Measurements from ENCODE around the gene ECE1. TPM values are rescaled to one million over a fixed set of nuclear protein-coding genes. Genes with fewer than 3 reads are reported as not detected.
"Not testable (repeated sequence)": the region's sequence is repeated elsewhere in the genome, so short reads cannot be mapped to it uniquely, and the experiment has no call there.

Gene ECE1
- total RNA-seq, 2 donors from 2014 or later: 79.1 to 83.3 TPM

DNA sequence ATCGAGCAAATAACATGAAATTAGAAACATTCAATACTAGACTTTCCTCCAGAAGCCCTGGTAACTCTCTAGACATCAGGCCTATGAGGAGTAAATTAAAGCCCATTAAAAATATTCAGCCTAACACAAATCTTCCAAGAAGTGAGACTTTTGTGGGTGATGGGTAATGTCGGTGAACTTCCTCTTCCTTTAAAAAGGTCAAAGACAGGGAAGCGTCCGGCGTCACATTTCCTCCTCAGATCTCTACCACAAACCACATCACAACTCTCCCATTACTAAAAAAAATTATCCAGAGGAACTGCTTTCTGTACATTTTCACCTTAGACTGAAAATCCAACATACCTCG, 115.0 kb downstream of the ECE1 start:
- peak overlapping the region; percentile 22 to 91 (median 72) for H3K27ac ChIP-seq
- no peaks in the 10 kb centered on the region for H3K27me3 ChIP-seq
- no peaks in the 10 kb centered on the region for H3K9me3 ChIP-seq
- TF ChIP-seq, protein P1, sequence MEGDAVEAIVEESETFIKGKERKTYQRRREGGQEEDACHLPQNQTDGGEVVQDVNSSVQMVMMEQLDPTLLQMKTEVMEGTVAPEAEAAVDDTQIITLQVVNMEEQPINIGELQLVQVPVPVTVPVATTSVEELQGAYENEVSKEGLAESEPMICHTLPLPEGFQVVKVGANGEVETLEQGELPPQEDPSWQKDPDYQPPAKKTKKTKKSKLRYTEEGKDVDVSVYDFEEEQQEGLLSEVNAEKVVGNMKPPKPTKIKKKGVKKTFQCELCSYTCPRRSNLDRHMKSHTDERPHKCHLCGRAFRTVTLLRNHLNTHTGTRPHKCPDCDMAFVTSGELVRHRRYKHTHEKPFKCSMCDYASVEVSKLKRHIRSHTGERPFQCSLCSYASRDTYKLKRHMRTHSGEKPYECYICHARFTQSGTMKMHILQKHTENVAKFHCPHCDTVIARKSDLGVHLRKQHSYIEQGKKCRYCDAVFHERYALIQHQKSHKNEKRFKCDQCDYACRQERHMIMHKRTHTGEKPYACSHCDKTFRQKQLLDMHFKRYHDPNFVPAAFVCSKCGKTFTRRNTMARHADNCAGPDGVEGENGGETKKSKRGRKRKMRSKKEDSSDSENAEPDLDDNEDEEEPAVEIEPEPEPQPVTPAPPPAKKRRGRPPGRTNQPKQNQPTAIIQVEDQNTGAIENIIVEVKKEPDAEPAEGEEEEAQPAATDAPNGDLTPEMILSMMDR (IDR thresholded peaks at IDR 0.05): no peak
- peak in 1 of 3 donors; percentile 16 for TF ChIP-seq POLR2A (IDR thresholded peaks at IDR 0.05)
- H3K4me3 ChIP-seq: no peak overlapping the region
- intact Hi-C loops (cut with DNase I): no loop called here
- ATAC-seq (no peak), DNase-seq (peak in 3 of 4 donors; percentile 20 to 68 (median 34))
- no peaks in the 10 kb centered on the region for H3K36me3 ChIP-seq (replicated peaks in 1 of 2; ENCODE audit: insufficient read depth in 1 of 2, low read depth in 2 of 2)
- H3K4me1 ChIP-seq: peaks cover 32% of the 10 kb centered on the region
- WGBS, 2 donors: 0% methylated on average over 6 of the region's 6 CpGs

DNA sequence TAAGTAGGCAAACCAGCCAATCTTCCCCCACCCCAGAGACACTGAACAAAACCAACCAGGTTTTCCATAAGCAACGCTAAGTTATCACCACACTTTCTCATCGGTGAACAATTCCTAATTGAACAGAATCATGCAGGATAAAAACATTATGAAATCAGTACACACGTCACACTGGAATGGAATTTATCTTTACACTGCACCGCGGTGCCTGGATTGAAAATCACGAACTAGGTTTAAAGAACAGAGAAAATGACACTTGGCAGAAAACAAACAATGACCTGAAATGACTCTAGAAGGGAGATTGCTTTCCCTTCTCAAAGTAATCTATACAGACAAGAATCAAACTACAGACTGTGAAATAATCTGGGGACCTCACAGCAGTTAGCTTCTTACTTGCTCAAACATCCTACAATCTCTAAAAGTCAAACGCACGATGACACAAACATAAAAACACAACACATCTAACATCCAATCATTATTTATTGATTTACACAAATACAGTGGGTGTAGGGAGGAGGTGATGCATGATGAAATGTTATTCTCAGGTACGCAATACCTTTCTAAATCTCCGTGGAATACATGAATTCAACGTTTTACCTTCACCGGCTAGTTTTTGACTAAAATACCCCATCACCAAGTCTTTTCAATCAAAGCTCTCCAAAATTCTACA, 115.5 kb downstream of the ECE1 start:
- ATAC-seq (peak; percentile 4), DNase-seq (peak in 3 of 4 donors; percentile 17 to 41 (median 32))
- Histone ChIP-seq H3K27me3 (no peaks in the 10 kb centered on the region), H3K36me3 (replicated peaks in 1 of 2; ENCODE audit: insufficient read depth in 1 of 2, low read depth in 2 of 2) (no peaks in the 10 kb centered on the region), H3K9me3 (no peaks in the 10 kb centered on the region), H3K27ac (peak overlapping the region; percentile 22 to 91 (median 72)), H3K4me1 (peaks cover 32% of the 10 kb centered on the region), H3K4me3 (no peak overlapping the region)
- 2 to 7% methylated on average over 12 of the region's 12 CpGs for WGBS, 2 donors
- intact Hi-C loops (cut with DNase I): no loop called here
- TF ChIP-seq POLR2A (IDR thresholded peaks at IDR 0.05): peak in 1 of 3 donors; percentile 11
- TF ChIP-seq, protein P1 (IDR thresholded peaks at IDR 0.05): no peak

DNA sequence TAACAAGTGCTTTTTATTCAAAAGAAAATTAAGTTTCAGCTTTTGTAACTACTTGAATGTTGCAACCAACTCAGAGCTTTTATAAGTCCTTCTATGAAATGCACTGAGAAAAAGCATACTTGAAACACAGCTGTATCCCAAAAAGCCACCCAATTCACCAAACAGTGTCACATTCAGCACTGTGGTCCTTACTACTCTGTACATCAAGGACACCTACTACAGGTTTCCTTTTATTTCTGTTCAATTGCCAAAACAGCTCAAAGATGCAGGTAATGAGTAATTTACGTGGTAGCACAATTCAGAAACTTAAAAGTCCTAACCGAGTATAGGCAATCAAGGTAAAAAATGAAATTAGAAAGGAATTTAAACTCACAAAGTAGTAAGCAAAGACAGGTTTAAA, 116.0 kb downstream of the ECE1 start:
- DNase-seq: no peak
- intact Hi-C loops (cut with DNase I): no loop called here
- H3K4me1 ChIP-seq: peaks cover 32% of the 10 kb centered on the region
- TF ChIP-seq, protein P1 (IDR thresholded peaks at IDR 0.05): no peak
- no peak for TF ChIP-seq POLR2A (IDR thresholded peaks at IDR 0.05)
- 34 to 46% methylated on average over 2 of the region's 2 CpGs for WGBS, 2 donors
- no peak overlapping the region for H3K4me3 ChIP-seq
- no peaks in the 10 kb centered on the region for H3K9me3 ChIP-seq
- peak overlapping the region in 3 of 4 donors; percentile 64 to 91 (median 81) for H3K27ac ChIP-seq
- no peaks in the 10 kb centered on the region for H3K36me3 ChIP-seq (replicated peaks in 1 of 2; ENCODE audit: insufficient read depth in 1 of 2, low read depth in 2 of 2)
- no peaks in the 10 kb centered on the region for H3K27me3 ChIP-seq
- ATAC-seq: no peak

DNA sequence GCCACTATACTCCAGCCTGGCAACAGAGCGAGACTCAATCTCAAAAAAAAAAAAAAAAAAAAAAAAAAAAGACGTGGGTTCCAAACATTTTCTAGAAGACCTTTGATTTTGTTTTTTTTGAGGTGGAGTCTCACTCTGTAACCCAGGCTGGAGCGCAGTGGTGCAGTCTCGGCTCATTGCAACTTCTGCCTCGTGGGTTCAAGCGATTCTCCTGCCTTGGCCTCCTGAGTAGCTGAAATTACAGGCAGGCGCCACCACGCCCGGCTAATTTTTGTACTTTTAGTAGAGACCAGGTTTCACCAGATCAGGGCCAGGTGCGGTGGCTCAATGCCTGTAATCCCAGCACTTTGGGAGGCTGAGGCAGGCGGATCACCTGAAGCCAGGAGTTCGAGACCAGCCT, 117.2 kb downstream of the ECE1 start:
- DNase-seq; H3K36me3 ChIP-seq (replicated peaks in 1 of 2; ENCODE audit: insufficient read depth in 1 of 2, low read depth in 2 of 2); ATAC-seq; H3K9me3 ChIP-seq; H3K27me3 ChIP-seq; H3K4me3 ChIP-seq; H3K27ac ChIP-seq; intact Hi-C loops (cut with DNase I): not testable (repeated sequence)
- 86 to 91% methylated on average over 11 to 12 of the region's 12 CpGs for WGBS, 2 donors
- peaks cover 32% of the 10 kb centered on the region for H3K4me1 ChIP-seq

DNA sequence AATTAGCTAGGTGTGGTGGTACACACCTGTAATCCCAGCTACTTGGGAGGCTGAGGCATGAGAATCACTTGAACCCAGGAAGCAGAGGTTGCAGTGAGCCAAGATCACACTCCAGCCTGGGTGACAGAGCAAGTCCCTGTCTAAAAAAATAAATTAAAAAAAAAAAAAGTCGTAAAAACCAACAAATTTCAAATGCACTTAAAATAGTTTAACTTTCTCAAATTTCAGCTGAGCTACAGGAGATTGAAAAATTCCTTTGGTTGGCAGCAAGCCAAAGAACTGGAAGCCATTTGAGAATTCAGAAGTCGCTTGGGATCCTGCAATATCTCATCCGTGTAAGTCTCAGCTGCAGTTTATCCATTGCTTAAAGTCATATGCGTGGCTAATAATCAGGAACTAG, 119.4 kb downstream of the ECE1 start:
- intact Hi-C loops (cut with DNase I); H3K4me3 ChIP-seq; H3K9me3 ChIP-seq; H3K27me3 ChIP-seq; H3K36me3 ChIP-seq (replicated peaks in 1 of 2; ENCODE audit: insufficient read depth in 1 of 2, low read depth in 2 of 2); ATAC-seq; H3K27ac ChIP-seq: not testable (repeated sequence)
- 41 to 57% methylated on average over 4 of the region's 4 CpGs for WGBS, 2 donors
- peak in 2 of 4 donors; percentile 21 to 23 for DNase-seq
- peaks cover 26% of the 10 kb centered on the region for H3K4me1 ChIP-seq

DNA sequence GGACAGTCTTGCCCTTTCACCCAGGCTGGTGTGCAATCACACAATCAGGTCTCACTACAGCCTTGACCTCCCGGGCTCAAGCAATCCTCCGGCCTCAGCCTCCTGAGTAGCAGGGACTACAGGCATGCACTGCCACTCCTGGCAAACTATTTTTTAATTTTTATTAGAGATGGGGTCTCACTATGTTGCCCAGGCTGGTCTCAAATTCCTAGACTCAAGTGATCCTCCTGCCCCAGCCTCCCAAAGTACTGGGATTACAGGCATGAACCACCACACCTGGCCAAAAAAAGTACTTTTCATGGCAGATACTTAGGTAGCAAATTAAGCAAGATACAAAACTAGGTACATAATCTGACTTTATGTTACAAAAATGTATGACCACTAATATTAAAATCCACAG, 121.8 kb downstream of the ECE1 start:
- 81 to 100% methylated on average over 2 of the region's 2 CpGs for WGBS, 2 donors
- no peak overlapping the region for H3K27ac ChIP-seq

More for the DNA sequence above, 121.8 kb downstream of the ECE1 start:
- DNase-seq: no peak
- H3K36me3 ChIP-seq (replicated peaks in 1 of 2; ENCODE audit: insufficient read depth in 1 of 2, low read depth in 2 of 2): no peaks in the 10 kb centered on the region
- no peak for ATAC-seq
- no peak overlapping the region for H3K4me3 ChIP-seq
- intact Hi-C loops (cut with DNase I): no loop called here
- TF ChIP-seq POLR2A (IDR thresholded peaks at IDR 0.05): no peak
- TF ChIP-seq, protein P1 (IDR thresholded peaks at IDR 0.05): no peak
- H3K4me1 ChIP-seq: peaks cover 15% of the 10 kb centered on the region
- no peaks in the 10 kb centered on the region for H3K9me3 ChIP-seq
- H3K27me3 ChIP-seq: no peaks in the 10 kb centered on the region
